Measurements from ENCODE around the gene IGSF23.

Gene IGSF23

GRCh38 chr19:44570984-44571684, 42.2 kb upstream of the IGSF23 start:
- TF ChIP-seq CTCF (IDR thresholded peaks at IDR 0.05) = peak; percentile 46
- H2AFZ ChIP-seq = no peak overlapping the region
- no peaks in the 10 kb centered on the region for H3K4me1 ChIP-seq
- no peak overlapping the region for H3K4me3 ChIP-seq (ENCODE audit: low read depth, low read length)
- H3K4me2 ChIP-seq (ENCODE audit: low read length) = no peak overlapping the region
- H3K79me2 ChIP-seq = no peaks in the 10 kb centered on the region
- H3K27me3 ChIP-seq (ENCODE audit: control insufficient read depth, insufficient read depth, low read length) = no peaks in the 10 kb centered on the region
- H3K9ac ChIP-seq = no peak overlapping the region
- no peaks in the 10 kb centered on the region for H3K36me3 ChIP-seq (ENCODE audit: control insufficient read depth, insufficient read depth, low read length)
- no peaks in the 10 kb centered on the region for H3K9me3 ChIP-seq (ENCODE audit: control insufficient read depth, low read length)
- no peak overlapping the region for H3K27ac ChIP-seq

GRCh38 chr19:44571830-44572580, 41.4 kb upstream of the IGSF23 start:
- Histone ChIP-seq H3K9me3 (ENCODE audit: control insufficient read depth, low read length) (no peaks in the 10 kb centered on the region), H3K4me1 (no peaks in the 10 kb centered on the region), H3K36me3 (ENCODE audit: control insufficient read depth, insufficient read depth, low read length) (no peaks in the 10 kb centered on the region), H3K27me3 (ENCODE audit: control insufficient read depth, insufficient read depth, low read length) (no peaks in the 10 kb centered on the region), H3K9ac (no peak overlapping the region), H3K4me3 (ENCODE audit: low read depth, low read length) (no peak overlapping the region), H3K79me2 (no peaks in the 10 kb centered on the region), H2AFZ (no peak overlapping the region), H3K4me2 (ENCODE audit: low read length) (no peak overlapping the region), H3K27ac (no peak overlapping the region)
- TF ChIP-seq CTCF (IDR thresholded peaks at IDR 0.05) = no peak

- Histone ChIP-seq H3K4me1 (no peaks in the 10 kb centered on the region), H3K4me3 (ENCODE audit: low read depth, low read length) (no peak overlapping the region), H3K27me3 (ENCODE audit: control insufficient read depth, insufficient read depth, low read length) (no peaks in the 10 kb centered on the region), H3K79me2 (no peaks in the 10 kb centered on the region), H3K27ac (no peak overlapping the region), H3K9me3 (ENCODE audit: control insufficient read depth, low read length) (no peaks in the 10 kb centered on the region), H3K4me2 (ENCODE audit: low read length) (no peak overlapping the region), H3K36me3 (ENCODE audit: control insufficient read depth, insufficient read depth, low read length) (no peaks in the 10 kb centered on the region), H2AFZ (no peak overlapping the region), H3K9ac (no peak overlapping the region)
- no peak for TF ChIP-seq CTCF (IDR thresholded peaks at IDR 0.05)
Observed at GRCh38 chr19:44572581-44572900, 40.8 kb upstream of the IGSF23 start.

GRCh38 chr19:44573183-44573582, 40.2 kb upstream of the IGSF23 start:
- H3K4me2 ChIP-seq (ENCODE audit: low read length) = no peak overlapping the region
- no peak overlapping the region for H3K27ac ChIP-seq
- H3K79me2 ChIP-seq = no peaks in the 10 kb centered on the region
- TF ChIP-seq CTCF (IDR thresholded peaks at IDR 0.05) = no peak
- no peak overlapping the region for H3K9ac ChIP-seq
- no peak overlapping the region for H2AFZ ChIP-seq
- no peaks in the 10 kb centered on the region for H3K4me1 ChIP-seq
- H3K9me3 ChIP-seq (ENCODE audit: control insufficient read depth, low read length) = no peaks in the 10 kb centered on the region
- no peak overlapping the region for H3K4me3 ChIP-seq (ENCODE audit: low read depth, low read length)
- H3K27me3 ChIP-seq (ENCODE audit: control insufficient read depth, insufficient read depth, low read length) = no peaks in the 10 kb centered on the region
- no peaks in the 10 kb centered on the region for H3K36me3 ChIP-seq (ENCODE audit: control insufficient read depth, insufficient read depth, low read length)

- H3K4me1 ChIP-seq = no peaks in the 10 kb centered on the region
- H3K27ac ChIP-seq = no peak overlapping the region
- no peak overlapping the region for H3K4me2 ChIP-seq (ENCODE audit: low read length)
- H3K36me3 ChIP-seq (ENCODE audit: control insufficient read depth, insufficient read depth, low read length) = no peaks in the 10 kb centered on the region
- no peak overlapping the region for H3K4me3 ChIP-seq (ENCODE audit: low read depth, low read length)
- no peaks in the 10 kb centered on the region for H3K9me3 ChIP-seq (ENCODE audit: control insufficient read depth, low read length)
- no peaks in the 10 kb centered on the region for H3K79me2 ChIP-seq
- no peak overlapping the region for H2AFZ ChIP-seq
- no peaks in the 10 kb centered on the region for H3K27me3 ChIP-seq (ENCODE audit: control insufficient read depth, insufficient read depth, low read length)
- no peak overlapping the region for H3K9ac ChIP-seq
- TF ChIP-seq CTCF (IDR thresholded peaks at IDR 0.05) = no peak
Observed at GRCh38 chr19:44573627-44574026, 39.7 kb upstream of the IGSF23 start.

All from parathyroid adenoma (tissue), 2 donors.